ENCODE measurements around the gene CEP131. TPM values are rescaled to one million over a fixed set of nuclear protein-coding genes. Genes with fewer than 3 reads are reported as not detected.

The CEP131 gene
- total RNA-seq, 4 donors from 2014 or later, result 5.7 to 21.3 (median 6.8) TPM

DNA sequence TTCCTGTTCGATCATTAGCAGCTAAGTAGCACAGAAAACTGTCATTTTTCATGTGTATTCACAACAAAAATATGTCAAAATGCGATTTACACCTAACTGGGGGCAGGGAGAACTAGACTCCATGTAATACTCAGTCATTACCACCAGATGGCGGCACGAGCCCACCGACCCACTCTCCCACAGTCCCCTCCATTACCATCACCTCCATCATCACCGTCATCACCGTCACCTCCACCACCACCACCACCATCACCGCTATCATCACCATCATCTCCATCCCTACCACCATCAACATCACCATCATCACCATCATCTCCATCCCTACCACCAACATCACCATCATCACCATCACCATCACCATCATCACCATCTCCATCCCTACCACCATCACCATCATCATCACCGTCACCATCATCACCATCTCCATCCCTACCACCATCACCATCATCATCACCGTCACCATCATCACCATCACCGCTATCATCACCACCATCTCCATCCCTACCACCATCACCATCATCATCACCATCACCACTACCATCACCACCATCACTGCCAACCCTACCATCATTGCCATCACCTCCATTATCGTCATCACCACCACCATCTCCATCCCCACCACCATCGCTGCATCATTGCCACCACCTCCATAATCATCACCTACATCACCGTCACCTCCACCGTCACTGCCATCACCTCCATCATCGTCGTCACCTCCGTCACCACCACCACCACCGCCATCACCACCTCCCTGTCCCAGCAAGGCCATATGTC, 30.8 kb upstream of the CEP131 start:
- no peaks in the 10 kb centered on the region for H3K36me3 ChIP-seq
- TF ChIP-seq POLR2A (IDR thresholded peaks at IDR 0.05) (no peak), POLR2AphosphoS5 (IDR thresholded peaks at IDR 0.05) (no peak), EP300 (IDR thresholded peaks at IDR 0.05; ENCODE audit: low read depth) (no peak)
- TF ChIP-seq, protein P1, sequence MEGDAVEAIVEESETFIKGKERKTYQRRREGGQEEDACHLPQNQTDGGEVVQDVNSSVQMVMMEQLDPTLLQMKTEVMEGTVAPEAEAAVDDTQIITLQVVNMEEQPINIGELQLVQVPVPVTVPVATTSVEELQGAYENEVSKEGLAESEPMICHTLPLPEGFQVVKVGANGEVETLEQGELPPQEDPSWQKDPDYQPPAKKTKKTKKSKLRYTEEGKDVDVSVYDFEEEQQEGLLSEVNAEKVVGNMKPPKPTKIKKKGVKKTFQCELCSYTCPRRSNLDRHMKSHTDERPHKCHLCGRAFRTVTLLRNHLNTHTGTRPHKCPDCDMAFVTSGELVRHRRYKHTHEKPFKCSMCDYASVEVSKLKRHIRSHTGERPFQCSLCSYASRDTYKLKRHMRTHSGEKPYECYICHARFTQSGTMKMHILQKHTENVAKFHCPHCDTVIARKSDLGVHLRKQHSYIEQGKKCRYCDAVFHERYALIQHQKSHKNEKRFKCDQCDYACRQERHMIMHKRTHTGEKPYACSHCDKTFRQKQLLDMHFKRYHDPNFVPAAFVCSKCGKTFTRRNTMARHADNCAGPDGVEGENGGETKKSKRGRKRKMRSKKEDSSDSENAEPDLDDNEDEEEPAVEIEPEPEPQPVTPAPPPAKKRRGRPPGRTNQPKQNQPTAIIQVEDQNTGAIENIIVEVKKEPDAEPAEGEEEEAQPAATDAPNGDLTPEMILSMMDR (IDR thresholded peaks at IDR 0.05), result peak; percentile 78 to 97 (median 82)

DNA sequence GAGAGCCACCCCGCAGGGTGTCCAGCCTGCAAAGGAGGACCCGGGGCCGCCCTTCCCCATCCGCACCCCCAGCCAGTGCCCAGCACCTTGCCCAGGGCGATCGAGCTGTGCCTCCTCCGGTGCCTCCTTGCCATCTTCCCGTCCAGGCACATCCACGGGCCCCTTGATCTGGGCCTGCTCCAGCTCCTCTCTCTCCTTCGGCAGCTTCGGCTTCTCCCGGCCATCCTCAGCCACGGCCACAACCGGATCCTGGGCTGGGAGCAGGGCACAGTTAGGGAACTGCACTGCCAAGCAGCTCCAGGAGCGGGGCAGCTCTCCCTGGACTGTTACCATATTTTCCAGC, 30.2 kb upstream of the CEP131 start:
- DNase-seq, result no peak
- no peaks in the 10 kb centered on the region for H3K27me3 ChIP-seq
- H3K36me3 ChIP-seq, result no peaks in the 10 kb centered on the region
- H3K4me1 ChIP-seq, result peaks cover 15 to 56% (median 45%) of the 10 kb centered on the region in 4 donors
- H3K9me3 ChIP-seq, result no peaks in the 10 kb centered on the region
- no peak overlapping the region for H3K27ac ChIP-seq
- H3K4me3 ChIP-seq, result no peak overlapping the region
- in situ Hi-C loops (cut with MboI; ENCODE audit: low pct_ligation_motif_present in 1 of 4, low pct_unique_long_range_greater_than_20kb in 1 of 4, low sequenced_read_pairs in 3 of 4) (loop anchor here (10.0 to 25.0 kb wide), 3 partner anchors 222 to 359 kb away; no protein-coding TSS in a partner anchor), intact Hi-C loops (cut with DNase I; ENCODE audit: low total_unique reads) (loop anchor here (5.0 to 10.0 kb wide), 3 partner anchors 229 to 349 kb away; no protein-coding TSS in a partner anchor)
- no peak for TF ChIP-seq EP300 (IDR thresholded peaks at IDR 0.05; ENCODE audit: low read depth)
- TF ChIP-seq, protein P1 (IDR thresholded peaks at IDR 0.05), result no peak
- TF ChIP-seq POLR2AphosphoS5 (IDR thresholded peaks at IDR 0.05), result no peak
- TF ChIP-seq POLR2A (IDR thresholded peaks at IDR 0.05), result no peak
- 60 to 91% methylated on average over 6 to 14 of the region's 15 CpGs for WGBS, 2 donors (ENCODE audit: low coverage in 1 of 2)

More for the DNA sequence above, 30.8 kb upstream of the CEP131 start:
- intact Hi-C loops (cut with DNase I; ENCODE audit: low total_unique reads), result loop anchor here (5.0 to 10.0 kb wide), 3 partner anchors 229 to 349 kb away; no protein-coding TSS in a partner anchor
- in situ Hi-C loops (cut with MboI; ENCODE audit: low pct_ligation_motif_present in 1 of 4, low pct_unique_long_range_greater_than_20kb in 1 of 4, low sequenced_read_pairs in 3 of 4), result loop anchor here (10.0 to 25.0 kb wide), 3 partner anchors 221 to 359 kb away; no protein-coding TSS in a partner anchor
- 62 to 74% methylated on average over 14 to 19 of the region's 19 CpGs for WGBS, 2 donors (ENCODE audit: low coverage in 1 of 2)
- Histone ChIP-seq H3K9me3 (no peaks in the 10 kb centered on the region), H3K4me1 (peaks cover 15 to 56% (median 45%) of the 10 kb centered on the region in 4 donors), H3K27ac (no peak overlapping the region), H3K27me3 (no peaks in the 10 kb centered on the region), H3K4me3 (no peak overlapping the region)
- DNase-seq, result peak; percentile 40

DNA sequence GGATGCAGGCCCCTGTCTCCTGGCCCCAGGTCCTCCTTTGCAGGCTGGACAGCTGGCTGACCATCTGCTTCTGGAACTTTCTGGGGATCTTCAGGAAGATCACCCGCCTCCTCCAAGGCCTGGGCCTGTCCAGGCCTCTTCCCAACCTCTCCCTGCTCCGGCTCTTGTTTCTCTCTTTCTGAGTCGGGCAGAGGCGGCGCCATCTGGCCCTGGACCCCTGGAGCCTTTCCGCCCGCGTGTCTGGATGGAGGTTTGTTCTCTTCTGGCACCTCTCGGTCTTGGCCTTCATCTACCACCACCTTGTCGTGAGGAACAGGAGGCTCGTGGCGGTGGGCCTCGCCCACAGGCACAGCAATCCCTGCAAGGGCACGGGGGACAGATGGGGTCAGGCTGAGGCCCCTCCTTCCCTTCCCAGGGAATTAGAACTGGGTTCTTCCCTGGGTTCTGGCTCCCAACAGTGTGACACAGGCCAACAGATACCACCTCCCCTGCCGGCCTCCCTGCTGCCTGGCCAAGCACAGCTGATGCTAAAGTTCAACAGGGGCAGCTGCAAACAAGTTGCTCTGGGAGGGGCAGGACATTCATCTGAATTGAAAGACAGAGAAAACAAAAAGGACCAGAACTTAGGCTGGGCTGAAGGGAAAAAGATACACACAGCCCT, 29.7 kb upstream of the CEP131 start:
- intact Hi-C loops (cut with DNase I; ENCODE audit: low total_unique reads), result loop anchor here (5.0 to 10.0 kb wide), 3 partner anchors 230 to 350 kb away; no protein-coding TSS in a partner anchor
- in situ Hi-C loops (cut with MboI; ENCODE audit: low pct_ligation_motif_present in 1 of 4, low pct_unique_long_range_greater_than_20kb in 1 of 4, low sequenced_read_pairs in 3 of 4), result loop anchor here (10.0 to 25.0 kb wide), 3 partner anchors 222 to 360 kb away; no protein-coding TSS in a partner anchor
- 87 to 100% methylated on average over 1 to 15 of the region's 15 CpGs for whole genome bisulfite sequencing, 2 donors (ENCODE audit: low coverage in 1 of 2)
- Histone ChIP-seq H3K27ac (peak overlapping the region in 3 of 4 donors; percentile 22 to 81 (median 48)), H3K4me3 (no peak overlapping the region), H3K9me3 (no peaks in the 10 kb centered on the region), H3K4me1 (peaks cover 15 to 56% (median 45%) of the 10 kb centered on the region in 4 donors), H3K36me3 (no peaks in the 10 kb centered on the region), H3K27me3 (no peaks in the 10 kb centered on the region)
- DNase-seq, result no peak
- no peak for TF ChIP-seq EP300 (IDR thresholded peaks at IDR 0.05; ENCODE audit: low read depth)

DNA sequence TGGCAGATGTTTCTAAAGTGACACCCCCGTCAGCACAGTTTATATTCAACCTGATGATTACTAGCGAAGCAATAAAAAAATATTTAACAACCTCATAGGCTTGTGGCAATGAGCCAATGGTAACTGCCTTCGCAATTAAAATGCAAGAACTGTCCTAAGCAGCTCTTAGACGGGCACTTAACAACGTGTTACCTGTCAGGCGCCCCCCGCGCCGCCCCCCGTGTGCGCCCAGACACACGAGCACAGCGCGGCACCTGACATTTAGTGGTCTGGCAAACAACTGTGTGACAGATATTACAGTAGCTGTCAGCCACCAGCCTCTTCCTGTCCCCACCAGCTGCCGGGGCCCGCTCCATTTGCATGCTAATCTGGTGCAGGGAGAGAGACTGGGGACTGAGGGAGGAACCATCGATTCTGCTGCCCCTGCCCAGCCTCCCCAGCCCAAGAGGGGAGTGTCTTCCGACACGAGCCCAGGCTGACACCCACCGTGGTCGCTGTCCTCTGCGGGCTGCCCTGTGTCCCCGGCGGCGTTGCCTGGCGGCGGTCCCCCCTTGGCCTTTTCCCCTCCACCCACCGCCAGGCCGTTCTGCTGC, 29.0 kb upstream of the CEP131 start:
- no peak overlapping the region for H3K4me3 ChIP-seq
- H3K36me3 ChIP-seq, result no peaks in the 10 kb centered on the region
- peaks cover 15 to 55% (median 45%) of the 10 kb centered on the region in 4 donors for H3K4me1 ChIP-seq
- no peaks in the 10 kb centered on the region for H3K9me3 ChIP-seq
- 63% methylated on average over 28 of the region's 29 CpGs; no CpG with 5 or more reads in 1 of the 2 donors for whole genome bisulfite sequencing, 2 donors (ENCODE audit: low coverage in 1 of 2)
- in situ Hi-C loops (cut with MboI; ENCODE audit: low pct_ligation_motif_present in 1 of 4, low pct_unique_long_range_greater_than_20kb in 1 of 4, low sequenced_read_pairs in 3 of 4) (loop anchor here (10.0 to 25.0 kb wide), 3 partner anchors 223 to 360 kb away; no protein-coding TSS in a partner anchor), intact Hi-C loops (cut with DNase I; ENCODE audit: low total_unique reads) (loop anchor here (5.0 to 10.0 kb wide), 3 partner anchors 230 to 350 kb away; no protein-coding TSS in a partner anchor)
- TF ChIP-seq POLR2AphosphoS5 (IDR thresholded peaks at IDR 0.05) (no peak), POLR2A (IDR thresholded peaks at IDR 0.05) (no peak), EP300 (IDR thresholded peaks at IDR 0.05; ENCODE audit: low read depth) (no peak)
- TF ChIP-seq, protein P1 (IDR thresholded peaks at IDR 0.05), result no peak
- H3K27ac ChIP-seq, result peak overlapping the region; percentile 22 to 81 (median 40)
- no peaks in the 10 kb centered on the region for H3K27me3 ChIP-seq
- DNase-seq, result peak; percentile 30
